OCI-LY7 (cell line): ENCODE results near the gene TBC1D24.

Source experiments
- CTCF ChIP-seq: fragments of 200-600 bp; sonication (generic); conservative IDR thresholded peaks from 2 replicates; pipeline ENCODE4 v1.5.1; 2014; ENCODE audit warnings: mild to moderate bottlenecking, antibody characterized with exemption, low read length, moderate library complexity, mixed read lengths
- EZH2phosphoT487 ChIP-seq: fragments of 200-600 bp; sonication (generic); IDR thresholded peaks from 2 replicates; pipeline ENCODE4 v1.6.1; 2018; ENCODE audit warnings: low read depth, borderline replicate concordance, mild to moderate bottlenecking, mixed run types, antibody characterized with exemption, low read length, moderate library complexity, mixed read lengths

GRCh38 chr16:2492292-2492691 is 17.4 kb downstream of the TBC1D24 start:
- no peak for TF ChIP-seq CTCF
- no peak for TF ChIP-seq EZH2phosphoT487
